ENCODE measurements around the gene HYAL3.

- TF ChIP-seq CTCF (IDR thresholded peaks at IDR 0.05) = peak in 6 of 7 experiments; percentile 69 to 100 (median 98)
- no peak for TF ChIP-seq POLR2A (IDR thresholded peaks at IDR 0.05)
- no peak for TF ChIP-seq EP300 (IDR thresholded peaks at IDR 0.05)
Observed at GRCh38 chr3:50272911-50273688, 26.1 kb downstream of the HYAL3 start.
